ENCODE data around the gene DYSF. TPM values are rescaled to one million over a fixed set of nuclear protein-coding genes. Genes with fewer than 3 reads are reported as not detected.

Gene DYSF
- total RNA-seq, 1 donor from 2014 or later, result 20.1 TPM

- DNase-seq (ENCODE audit: low read depth), result no peak
Measured at GRCh38 chr2:71502941-71503738, 49.8 kb downstream of the DYSF start.

GRCh38 chr2:71503837-71504236 is 50.5 kb downstream of the DYSF start:
- DNase-seq (ENCODE audit: low read depth), result peak; percentile 11

GRCh38 chr2:71504611-71505010 is 51.2 kb downstream of the DYSF start:
- no peak for DNase-seq (ENCODE audit: low read depth)

- no peak for DNase-seq (ENCODE audit: low read depth)
Measured at GRCh38 chr2:71505086-71505769, 51.9 kb downstream of the DYSF start.

GRCh38 chr2:71505770-71506140 is 52.4 kb downstream of the DYSF start:
- DNase-seq (ENCODE audit: low read depth), result no peak

GRCh38 chr2:71506222-71507153 is 53.1 kb downstream of the DYSF start:
- no peak for DNase-seq (ENCODE audit: low read depth)

GRCh38 chr2:71507476-71507875 is 54.1 kb downstream of the DYSF start:
- DNase-seq (ENCODE audit: low read depth), result no peak

GRCh38 chr2:71510196-71510807 is 56.9 kb downstream of the DYSF start:
- DNase-seq (ENCODE audit: low read depth), result peak; percentile 37

- no peak for DNase-seq (ENCODE audit: low read depth)
Measured at GRCh38 chr2:71510938-71511337, 57.6 kb downstream of the DYSF start.

- DNase-seq (ENCODE audit: low read depth), result no peak
Measured at GRCh38 chr2:71511776-71512175, 58.4 kb downstream of the DYSF start.

- no peak for DNase-seq (ENCODE audit: low read depth)
Measured at GRCh38 chr2:71512386-71512785, 59.0 kb downstream of the DYSF start.

GRCh38 chr2:71513096-71513495 is 59.7 kb downstream of the DYSF start:
- no peak for DNase-seq (ENCODE audit: low read depth)

GRCh38 chr2:71513721-71514120 is 60.4 kb downstream of the DYSF start:
- no peak for DNase-seq (ENCODE audit: low read depth)

GRCh38 chr2:71516253-71516888 is 63.0 kb downstream of the DYSF start:
- no peak for DNase-seq (ENCODE audit: low read depth)

GRCh38 chr2:71517851-71518250 is 64.5 kb downstream of the DYSF start:
- DNase-seq (ENCODE audit: low read depth), result no peak

- no peak for DNase-seq (ENCODE audit: low read depth)
Measured at GRCh38 chr2:71521436-71521950, 68.1 kb downstream of the DYSF start.

- no peak for DNase-seq (ENCODE audit: low read depth)
Measured at GRCh38 chr2:71524476-71524875, 71.1 kb downstream of the DYSF start.

GRCh38 chr2:71526141-71526540 is 72.8 kb downstream of the DYSF start:
- DNase-seq (ENCODE audit: low read depth), result no peak

- DNase-seq (ENCODE audit: low read depth), result no peak
Measured at GRCh38 chr2:71526975-71527374, 73.6 kb downstream of the DYSF start.

- DNase-seq (ENCODE audit: low read depth), result no peak
Measured at GRCh38 chr2:71528131-71528591, 74.8 kb downstream of the DYSF start.

- no peak for DNase-seq (ENCODE audit: low read depth)
Measured at GRCh38 chr2:71528749-71529148, 75.4 kb downstream of the DYSF start.

Data from renal cortical epithelial cell (primary cell).